ENCODE results near the gene UROC1.

DNA sequence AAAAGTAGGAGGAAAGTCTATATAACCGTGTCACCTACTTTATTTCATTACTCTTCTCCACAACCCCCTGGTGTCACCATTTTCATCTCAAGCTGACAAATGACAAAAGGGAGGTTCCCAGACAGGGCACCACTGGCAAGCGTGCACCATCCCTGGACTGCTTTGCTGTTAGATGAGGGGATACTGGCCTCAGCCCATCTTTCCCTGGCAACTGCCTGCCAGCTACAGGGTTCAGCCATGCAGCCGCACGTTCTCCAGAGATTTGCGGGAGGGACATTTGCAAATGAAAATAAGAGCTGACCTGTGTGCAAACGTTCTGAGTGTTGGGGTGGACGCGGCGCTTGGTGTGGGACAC, 660 bp downstream of the UROC1 start:
- TF ChIP-seq GATA3 (IDR thresholded peaks at IDR 0.05; ENCODE audit: low read depth, low read length) (no peak), GATA2 (IDR thresholded peaks at IDR 0.05; ENCODE audit: low read depth, low read length) (no peak)
